ENCODE data around the gene TMEM250.

The TMEM250 gene

GRCh38 chr9:136082496-136083361, 35.9 kb downstream of the TMEM250 start:
- DNase-seq (ENCODE audit: low read depth in 2 of 2), result no peak

DNA sequence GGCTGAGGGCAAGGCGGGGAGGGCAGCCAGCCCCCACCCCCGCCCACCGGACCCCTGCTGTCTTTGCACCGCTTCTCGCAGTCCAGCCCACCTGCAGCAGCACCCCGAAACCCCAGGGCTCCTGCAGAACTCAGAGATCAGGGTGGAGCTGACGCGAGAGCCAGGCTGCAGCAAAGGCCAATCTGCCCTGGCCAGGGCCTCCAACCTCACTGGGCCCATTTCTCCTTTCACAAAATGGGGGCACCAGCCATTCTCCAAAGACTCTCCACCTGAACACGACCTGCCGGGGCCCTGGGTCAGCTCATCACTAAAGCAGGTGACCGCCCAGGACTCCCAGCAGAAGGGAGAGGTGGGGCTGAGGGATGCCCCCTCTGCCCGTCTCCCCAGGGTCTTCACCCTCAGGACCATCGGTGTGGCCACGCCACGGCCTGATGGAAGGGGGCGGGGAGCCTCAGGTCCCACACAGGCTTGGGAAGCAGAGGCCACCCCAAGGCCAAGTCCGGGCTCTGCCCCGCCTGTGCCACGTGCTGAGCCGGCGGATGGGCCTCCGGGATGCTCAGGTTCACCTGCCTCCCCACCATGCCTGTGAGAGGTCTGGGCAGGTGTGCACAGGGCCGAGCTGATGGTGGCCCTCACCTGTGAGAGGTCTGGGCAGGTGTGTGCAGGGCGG, 36.7 kb downstream of the TMEM250 start:
- no peak for DNase-seq (ENCODE audit: low read depth in 2 of 2)

DNA sequence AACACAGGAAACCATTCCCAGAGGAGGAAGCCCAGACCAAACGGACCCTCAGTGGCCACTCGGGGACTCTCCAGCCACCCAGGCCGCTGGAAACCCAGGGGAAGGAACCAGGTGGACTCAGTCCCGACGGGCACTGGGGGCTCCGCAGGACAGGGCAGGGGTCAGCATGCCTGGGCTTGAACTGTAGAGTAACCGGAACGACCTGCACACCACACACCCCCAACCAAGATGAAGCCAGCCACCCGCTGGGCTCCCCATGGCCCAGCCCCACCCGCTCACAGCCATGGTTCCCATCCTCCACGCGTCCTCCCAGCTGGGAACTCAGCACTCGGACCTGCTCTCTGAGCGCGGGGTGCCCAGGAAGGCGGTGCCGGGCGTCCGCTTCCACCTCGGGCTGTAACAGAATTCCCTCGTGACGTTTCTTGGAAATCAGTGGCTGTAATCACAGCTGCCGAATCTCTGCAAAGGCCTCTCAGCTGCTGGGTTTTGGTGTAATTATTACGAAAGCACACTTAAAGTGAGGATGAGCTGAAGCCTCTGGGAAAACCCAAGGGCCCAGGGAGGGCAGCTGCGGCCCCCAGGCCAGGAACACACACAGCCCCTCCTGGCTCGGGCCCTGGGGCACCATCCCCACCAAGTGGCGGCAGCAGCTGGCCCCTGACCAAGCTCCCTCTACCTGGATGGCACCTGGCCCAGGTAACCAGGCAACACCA, 37.4 kb downstream of the TMEM250 start:
- DNase-seq (ENCODE audit: low read depth in 2 of 2), result no peak

DNA sequence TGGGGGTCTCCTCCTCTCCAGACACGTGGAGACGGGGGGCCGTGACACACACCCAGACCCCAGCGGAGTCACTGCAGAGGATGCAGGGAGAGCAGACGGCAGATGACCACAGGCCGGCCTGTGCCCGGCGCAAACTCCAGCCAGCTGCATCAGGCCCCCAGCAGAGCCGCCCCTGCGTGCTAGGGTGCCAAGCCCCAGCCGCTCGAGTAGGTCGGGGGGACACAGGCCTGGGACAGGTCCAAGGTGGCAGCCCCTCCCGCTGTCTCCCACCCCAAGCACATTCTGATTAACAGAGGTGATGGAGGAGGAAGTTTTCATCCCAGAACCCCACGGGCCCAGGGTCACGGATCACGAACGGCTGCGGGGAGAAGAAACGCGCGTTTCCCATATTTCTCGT, 38.0 kb downstream of the TMEM250 start:
- DNase-seq (ENCODE audit: low read depth in 2 of 2), result no peak

GRCh38 chr9:136079916-136080246, 38.8 kb downstream of the TMEM250 start:
- no peak for DNase-seq (ENCODE audit: low read depth in 2 of 2)

- DNase-seq (ENCODE audit: low read depth in 2 of 2), result no peak
Measured at GRCh38 chr9:136079211-136079915, 39.3 kb downstream of the TMEM250 start.

DNA sequence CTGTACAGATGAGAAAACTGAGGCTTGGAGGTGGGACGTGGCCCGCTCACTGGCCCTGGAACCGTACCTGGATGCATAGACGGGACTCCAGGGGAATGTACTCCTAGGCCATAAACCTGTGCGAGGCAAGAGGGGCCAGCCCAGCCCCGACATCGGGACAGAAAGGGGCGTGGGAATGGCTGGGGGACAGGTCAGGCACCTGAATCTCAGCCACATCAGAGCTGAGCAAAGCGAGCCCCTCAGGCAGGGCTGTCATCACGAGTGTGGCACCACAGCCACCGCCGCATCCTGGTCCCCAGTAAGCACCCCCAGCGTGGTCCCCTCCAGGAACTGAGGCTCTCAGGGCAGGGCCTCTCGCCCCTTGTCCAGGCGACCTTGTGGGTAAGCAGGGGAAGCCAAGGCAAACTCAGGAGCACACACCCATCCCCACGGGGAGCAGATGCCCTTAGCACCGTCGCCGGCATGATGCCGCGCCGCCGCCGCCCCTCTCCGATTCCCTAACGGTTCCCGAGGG, 40.1 kb downstream of the TMEM250 start:
- no peak for DNase-seq (ENCODE audit: low read depth in 2 of 2)

DNA sequence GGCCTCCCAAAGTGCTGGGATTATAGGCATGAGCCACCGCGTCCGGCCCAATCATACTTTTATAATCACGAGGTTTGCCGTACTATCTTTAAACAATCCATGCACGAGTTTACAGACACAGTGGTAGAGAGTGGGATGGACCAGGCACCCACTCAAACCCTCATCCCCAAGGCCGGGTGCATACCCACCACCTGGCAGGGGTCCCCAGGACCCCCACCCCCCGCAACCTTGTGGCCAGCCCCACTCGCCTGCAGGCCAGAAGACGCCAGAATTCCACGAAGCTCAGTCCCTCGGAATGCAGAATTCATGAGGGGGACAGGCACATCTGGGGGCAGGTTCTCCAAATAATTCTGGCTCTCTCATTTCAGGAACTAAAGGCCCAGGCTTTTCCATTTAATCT, 40.7 kb downstream of the TMEM250 start:
- DNase-seq (ENCODE audit: low read depth in 2 of 2), result no peak

- DNase-seq (ENCODE audit: low read depth in 2 of 2), result no peak
Measured at GRCh38 chr9:136077491-136077890, 41.2 kb downstream of the TMEM250 start.

DNA sequence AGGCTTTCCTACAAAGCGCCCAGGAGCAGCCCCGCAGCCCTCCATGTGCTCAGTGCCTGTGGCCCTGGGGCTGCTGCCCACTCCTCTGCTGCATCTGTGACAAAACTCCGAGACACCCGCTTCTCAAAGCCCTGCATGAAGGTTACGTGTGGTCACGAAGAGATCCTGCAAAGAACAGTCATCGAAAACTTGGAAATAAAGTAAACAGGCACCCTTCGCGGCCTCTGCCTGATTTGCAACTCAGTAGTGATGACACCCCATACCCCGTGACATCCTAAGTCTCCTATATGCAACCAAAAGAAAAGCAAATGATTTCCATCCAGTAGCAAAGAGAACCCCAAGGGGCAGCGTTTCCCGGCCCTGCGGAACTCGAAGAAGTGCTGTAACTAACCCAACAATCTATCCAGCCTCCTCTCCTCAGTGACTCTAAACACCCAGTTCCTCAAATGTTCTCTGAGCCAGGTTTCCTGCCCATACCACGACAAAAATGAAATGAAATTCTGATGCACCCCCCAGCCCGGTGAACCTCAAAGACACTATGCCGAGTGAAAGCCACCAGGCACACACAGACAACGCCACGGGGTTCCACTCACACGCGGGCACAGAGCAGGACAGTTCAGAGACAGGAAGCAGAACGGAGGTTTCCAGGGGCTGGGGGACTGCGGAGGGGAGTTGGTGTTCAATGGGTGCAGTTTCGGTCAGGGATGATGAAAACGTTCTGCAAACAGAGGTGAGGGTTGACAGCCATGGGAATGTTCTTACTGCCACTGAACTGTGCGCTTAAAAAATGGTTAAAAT, 42.6 kb downstream of the TMEM250 start:
- DNase-seq (ENCODE audit: low read depth in 2 of 2), result no peak

GRCh38 chr9:136075134-136075841, 43.4 kb downstream of the TMEM250 start:
- DNase-seq (ENCODE audit: low read depth in 2 of 2), result no peak

- DNase-seq (ENCODE audit: low read depth in 2 of 2), result no peak
Measured at GRCh38 chr9:136074706-136075105, 44.0 kb downstream of the TMEM250 start.
